Gastrocnemius medialis (tissue), 4 donors: ENCODE results near the gene CEP104.

Experiments
- POLR2A ChIP-seq, 2 donors: fragments of 450-650 bp; IDR thresholded peaks; one replicate each; pipeline ENCODE4 v1.6.1; 2017; ENCODE audit warnings: antibody characterized with exemption in 2 of 2, mild to moderate bottlenecking in 2 of 2, moderate library complexity in 2 of 2
- TF ChIP-seq, protein P1 (sequence below), 5 experiments: fragments of 450-650 bp in 3 of 5; fragments of 200-600 bp in 2 of 5; sonication (generic) in 2 of 5; IDR thresholded peaks in 4 of 5; conservative IDR thresholded peaks in 1 of 5; 1 replicate in 4 of 5; 2 replicates in 1 of 5; pipeline ENCODE4 v1.5.1; 2016 to 2019; ENCODE audit warnings: antibody characterized with exemption in 5 of 5, mild to moderate bottlenecking in 3 of 5, moderate library complexity in 3 of 5

DNA sequence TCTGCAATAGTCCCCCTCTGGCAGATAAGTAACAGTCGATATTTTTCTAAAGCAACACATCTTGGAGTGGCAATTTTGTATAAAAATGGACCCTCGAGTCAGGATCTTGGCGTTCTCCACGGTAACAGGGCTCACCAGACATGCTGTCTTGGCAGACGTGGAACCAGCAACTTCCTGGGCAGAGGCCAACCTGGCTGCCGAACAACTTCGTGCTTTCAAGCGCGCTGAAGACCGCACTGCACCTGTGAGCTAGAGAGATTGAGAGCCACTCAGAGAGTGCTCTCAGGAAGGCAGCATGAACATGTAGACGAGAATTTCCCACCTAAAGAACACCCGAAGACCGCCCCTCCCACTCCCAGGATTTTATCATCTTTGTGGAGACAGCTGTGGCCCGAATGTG lies 35.7 kb upstream of the CEP104 start:
- no peak for TF ChIP-seq POLR2A (IDR thresholded peaks at IDR 0.05)
- TF ChIP-seq, protein P1, sequence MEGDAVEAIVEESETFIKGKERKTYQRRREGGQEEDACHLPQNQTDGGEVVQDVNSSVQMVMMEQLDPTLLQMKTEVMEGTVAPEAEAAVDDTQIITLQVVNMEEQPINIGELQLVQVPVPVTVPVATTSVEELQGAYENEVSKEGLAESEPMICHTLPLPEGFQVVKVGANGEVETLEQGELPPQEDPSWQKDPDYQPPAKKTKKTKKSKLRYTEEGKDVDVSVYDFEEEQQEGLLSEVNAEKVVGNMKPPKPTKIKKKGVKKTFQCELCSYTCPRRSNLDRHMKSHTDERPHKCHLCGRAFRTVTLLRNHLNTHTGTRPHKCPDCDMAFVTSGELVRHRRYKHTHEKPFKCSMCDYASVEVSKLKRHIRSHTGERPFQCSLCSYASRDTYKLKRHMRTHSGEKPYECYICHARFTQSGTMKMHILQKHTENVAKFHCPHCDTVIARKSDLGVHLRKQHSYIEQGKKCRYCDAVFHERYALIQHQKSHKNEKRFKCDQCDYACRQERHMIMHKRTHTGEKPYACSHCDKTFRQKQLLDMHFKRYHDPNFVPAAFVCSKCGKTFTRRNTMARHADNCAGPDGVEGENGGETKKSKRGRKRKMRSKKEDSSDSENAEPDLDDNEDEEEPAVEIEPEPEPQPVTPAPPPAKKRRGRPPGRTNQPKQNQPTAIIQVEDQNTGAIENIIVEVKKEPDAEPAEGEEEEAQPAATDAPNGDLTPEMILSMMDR (IDR thresholded peaks at IDR 0.05 in 4 of 5, conservative IDR thresholded peaks at IDR 0.05 in 1 of 5): no peak
